PC-3 (cell line): ENCODE results near the gene IGSF9B. TPM values are rescaled to one million over a fixed set of nuclear protein-coding genes. Genes with fewer than 3 reads are reported as not detected.
A peak's percentile ranks its signal among the peaks of the same experiment; 100 is the strongest.

Experiments used
- ATAC-seq: fragments of 200-7000 bp; cut with Tn5 transposase; 2 replicates; pipeline ENCODE4 v1.9.1; 2020; ENCODE audit warnings: mild to moderate bottlenecking, moderate library complexity
- BruUV-seq: library from RNA; stranded (reverse); fragments of 400-500 nt; replicated peaks from 2 replicates; lab custom pipeline; 2021; lab: Mats Ljungman, UMichigan
- CTCF ChIA-PET: fragments of 300-600 bp; sonication (Branson Sonifier 250); formaldehyde crosslinking; loops from one replicate; lab custom pipeline; 2022; ENCODE audit warnings: antibody characterized with exemption; lab: Charles Lee
- POLR2A ChIA-PET: fragments of 300-600 bp; sonication (Branson Sonifier 250); formaldehyde crosslinking; loops from one replicate; lab custom pipeline; 2022; ENCODE audit warnings: antibody characterized with exemption; ENCODE audit not compliant: unreplicated experiment; lab: Charles Lee
- DNase-seq: peaks from one replicate; pipeline ENCODE4 v3.0.0-alpha.2; 2015
- H2AFZ ChIP-seq: fragments of 300-600 bp; sonication (generic); 2 replicates; pipeline ENCODE4 v1.6.0; 2016; ENCODE audit warnings: antibody characterized with exemption, low read length
- H3F3A ChIP-seq: fragments of 300-600 bp; sonication (generic); one replicate; pipeline ENCODE4 v1.6.0; 2017; ENCODE audit warnings: antibody characterized with exemption, low read length, control low read depth, mild to moderate bottlenecking; ENCODE audit not compliant: unreplicated experiment
- H3K27ac ChIP-seq: fragments of 300-600 bp; sonication (generic); 2 replicates; pipeline ENCODE4 v1.5.1; 2016; ENCODE audit warnings: mild to moderate bottlenecking, low read length
- H3K27me3 ChIP-seq: fragments of 300-600 bp; sonication (generic); 2 replicates; pipeline ENCODE4 v1.6.1; 2016; ENCODE audit warnings: low read length, mixed read lengths
- H3K36me3 ChIP-seq: fragments of 300-600 bp; sonication (generic); 2 replicates; pipeline ENCODE4 v1.6.1; 2016; ENCODE audit warnings: low read depth, mixed run types, low read length, mixed read lengths
- H3K4me1 ChIP-seq: fragments of 300-600 bp; sonication (generic); 2 replicates; pipeline ENCODE4 v1.5.1; 2016; ENCODE audit warnings: low read length; ENCODE audit not compliant: insufficient read depth
- H3K4me2 ChIP-seq: fragments of 300-600 bp; sonication (generic); 2 replicates; pipeline ENCODE4 v1.6.0; 2016; ENCODE audit warnings: low read length
- H3K4me3 ChIP-seq: fragments of 300-600 bp; sonication (generic); 2 replicates; pipeline ENCODE4 v1.5.1; 2016; ENCODE audit warnings: mild to moderate bottlenecking, low read length, mixed read lengths
- H3K79me2 ChIP-seq: fragments of 300-600 bp; sonication (generic); 2 replicates; pipeline ENCODE4 v1.6.1; 2017; ENCODE audit warnings: low read length, mixed read lengths
- H3K9ac ChIP-seq: fragments of 300-600 bp; sonication (generic); 2 replicates; pipeline ENCODE4 v1.6.0; 2016; ENCODE audit warnings: mild to moderate bottlenecking, low read length
- H3K9me2 ChIP-seq: fragments of 300-600 bp; sonication (generic); replicated peaks from 2 replicates; pipeline ENCODE4 v1.6.1; 2016; ENCODE audit warnings: mixed run types, low read length, mixed read lengths
- H3K9me3 ChIP-seq: fragments of 300-600 bp; sonication (generic); 2 replicates; pipeline ENCODE4 v1.6.1; 2016; ENCODE audit warnings: low read length, mixed read lengths
- H4K20me1 ChIP-seq: fragments of 300-600 bp; sonication (generic); 2 replicates; pipeline ENCODE4 v1.6.1; 2016; ENCODE audit warnings: low read length, mixed read lengths
- EZH2 ChIP-seq: fragments of 300-600 bp; sonication (generic); IDR thresholded peaks from one replicate; pipeline ENCODE4 v1.6.1; 2017; ENCODE audit warnings: antibody characterized with exemption, mild to moderate bottlenecking, low read length; ENCODE audit not compliant: unreplicated experiment
- EZH2phosphoT487 ChIP-seq: fragments of 300-600 bp; sonication (generic); IDR thresholded peaks from 2 replicates; pipeline ENCODE4 v1.6.1; 2018; ENCODE audit warnings: mild to moderate bottlenecking, antibody characterized with exemption, low read length, borderline replicate concordance
- intact Hi-C: fragments of 100-400 bp; cut with micrococcal nuclease; formaldehyde crosslinking; loops from 2 replicates; pipeline ENCODE4 v1.9.0; 2023
- total RNA-seq: library from RNA; depleted of rRNA; stranded (reverse); fragments of >200 nt; gene quantifications from 2 replicates; pipeline ENCODE4 v1.2.3, GENCODE V29; 2014
- TF ChIP-seq, protein P1 (sequence below): fragments of 300-600 bp; sonication (generic); conservative IDR thresholded peaks from 2 replicates; pipeline ENCODE4 v1.5.1; 2017; ENCODE audit warnings: antibody characterized with exemption, low read depth, mild to moderate bottlenecking, low read length

Gene IGSF9B
- total RNA-seq, 1 experiment from 2014 or later: 0.58 TPM

DNA sequence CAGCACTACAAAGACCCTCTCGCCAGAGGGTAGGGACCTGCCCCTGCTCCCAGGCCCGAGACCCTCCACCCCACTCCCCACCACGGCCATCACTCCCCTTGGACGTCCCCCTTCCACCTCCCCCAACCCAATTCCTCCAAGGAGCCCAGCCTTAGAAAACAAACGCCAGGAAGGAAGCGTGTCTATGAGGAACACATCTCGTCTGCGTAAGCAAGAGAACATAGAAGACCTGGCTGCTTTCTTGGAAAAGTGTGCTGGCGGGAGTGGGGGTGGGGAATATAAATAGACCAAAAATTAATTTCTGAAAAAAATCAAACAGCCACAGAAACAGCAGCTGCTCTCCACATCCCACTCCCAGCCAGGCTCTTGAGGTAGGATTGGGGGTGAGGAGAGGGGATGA, 23.9 kb upstream of the IGSF9B start:
- Histone ChIP-seq H3K9me2 (no peaks in the 10 kb centered on the region), H3K4me3 (no peak overlapping the region), H3K36me3 (no peaks in the 10 kb centered on the region), H3K27me3 (peaks cover 74% of the 10 kb centered on the region), H4K20me1 (no peaks in the 10 kb centered on the region), H2AFZ (no peak overlapping the region), H3K9me3 (no peaks in the 10 kb centered on the region), H3K4me2 (no peak overlapping the region), H3K79me2 (no peaks in the 10 kb centered on the region), H3F3A (no peaks in the 10 kb centered on the region), H3K4me1 (no peaks in the 10 kb centered on the region), H3K27ac (no peak overlapping the region), H3K9ac (no peak overlapping the region)
- ATAC-seq (no peak), DNase-seq (no peak)
- CTCF ChIA-PET: no interaction called here
- intact Hi-C loops: no loop called here
- POLR2A ChIA-PET: no interaction called here
- BruUV-seq: no TSS peak
- TF ChIP-seq EZH2 (no peak), EZH2phosphoT487 (no peak)
- TF ChIP-seq, protein P1, sequence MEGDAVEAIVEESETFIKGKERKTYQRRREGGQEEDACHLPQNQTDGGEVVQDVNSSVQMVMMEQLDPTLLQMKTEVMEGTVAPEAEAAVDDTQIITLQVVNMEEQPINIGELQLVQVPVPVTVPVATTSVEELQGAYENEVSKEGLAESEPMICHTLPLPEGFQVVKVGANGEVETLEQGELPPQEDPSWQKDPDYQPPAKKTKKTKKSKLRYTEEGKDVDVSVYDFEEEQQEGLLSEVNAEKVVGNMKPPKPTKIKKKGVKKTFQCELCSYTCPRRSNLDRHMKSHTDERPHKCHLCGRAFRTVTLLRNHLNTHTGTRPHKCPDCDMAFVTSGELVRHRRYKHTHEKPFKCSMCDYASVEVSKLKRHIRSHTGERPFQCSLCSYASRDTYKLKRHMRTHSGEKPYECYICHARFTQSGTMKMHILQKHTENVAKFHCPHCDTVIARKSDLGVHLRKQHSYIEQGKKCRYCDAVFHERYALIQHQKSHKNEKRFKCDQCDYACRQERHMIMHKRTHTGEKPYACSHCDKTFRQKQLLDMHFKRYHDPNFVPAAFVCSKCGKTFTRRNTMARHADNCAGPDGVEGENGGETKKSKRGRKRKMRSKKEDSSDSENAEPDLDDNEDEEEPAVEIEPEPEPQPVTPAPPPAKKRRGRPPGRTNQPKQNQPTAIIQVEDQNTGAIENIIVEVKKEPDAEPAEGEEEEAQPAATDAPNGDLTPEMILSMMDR: no peak

DNA sequence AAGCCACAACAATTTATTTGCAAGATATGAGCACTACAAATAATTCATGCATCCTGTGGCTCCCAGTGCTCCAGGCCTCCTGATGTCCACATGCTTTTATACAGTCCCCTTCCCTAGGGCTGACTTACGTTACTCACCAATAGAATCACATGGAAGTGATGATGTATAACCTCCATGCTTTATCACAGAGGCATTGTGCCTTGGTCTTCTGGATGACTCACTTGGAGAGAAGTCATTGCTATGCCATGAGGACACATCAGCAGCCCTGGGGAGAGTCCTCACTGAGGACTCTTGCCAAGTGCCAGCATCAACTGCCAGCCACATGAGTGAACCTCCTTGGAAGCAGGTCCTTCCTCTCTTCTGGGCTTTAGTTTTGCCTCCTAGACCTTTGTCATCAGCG, 22.0 kb upstream of the IGSF9B start:
- peak; percentile 15 for DNase-seq
- Histone ChIP-seq H2AFZ (no peak overlapping the region), H4K20me1 (no peaks in the 10 kb centered on the region), H3K9ac (no peak overlapping the region), H3K4me1 (no peaks in the 10 kb centered on the region), H3K9me2 (no peaks in the 10 kb centered on the region), H3K36me3 (no peaks in the 10 kb centered on the region), H3K4me3 (no peak overlapping the region), H3K9me3 (no peaks in the 10 kb centered on the region), H3K4me2 (no peak overlapping the region), H3K27me3 (peaks cover 74% of the 10 kb centered on the region), H3F3A (no peaks in the 10 kb centered on the region), H3K27ac (no peak overlapping the region), H3K79me2 (no peaks in the 10 kb centered on the region)
- intact Hi-C loops: no loop called here
- ChIA-PET POLR2A (no interaction called here), CTCF (no interaction called here)
- TF ChIP-seq EZH2: no peak
- no peak for ATAC-seq
- no TSS peak for BruUV-seq

DNA sequence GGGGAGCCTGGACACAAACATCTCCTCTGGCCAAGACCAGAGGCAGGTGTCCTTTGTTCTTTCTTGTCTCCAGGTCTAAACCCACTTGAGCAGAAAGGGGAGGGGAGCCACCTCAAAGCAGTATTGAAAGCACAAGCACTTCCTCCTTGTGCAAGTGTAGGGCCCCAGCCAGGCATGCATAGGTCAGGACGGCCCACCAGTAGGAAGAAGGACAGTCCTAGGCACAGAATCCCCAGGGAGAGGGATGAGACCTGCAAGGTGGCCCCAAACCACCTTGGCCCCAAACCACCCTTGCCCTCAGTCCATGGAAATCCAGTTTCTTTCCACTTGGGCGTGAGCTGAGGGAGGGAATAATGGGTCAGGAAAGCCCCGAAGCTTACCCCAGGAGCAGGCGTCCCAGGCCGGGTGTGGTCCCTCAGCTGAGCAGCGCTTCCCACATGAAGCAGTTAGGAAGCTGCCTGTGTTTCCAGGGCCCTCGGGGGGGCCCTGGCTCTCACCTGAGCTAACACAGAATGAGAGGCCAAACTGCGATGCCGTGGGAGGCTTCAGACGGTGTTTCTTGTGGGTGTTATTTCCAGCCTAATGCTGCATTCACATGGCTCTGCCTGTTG, 20.4 kb upstream of the IGSF9B start:
- Histone ChIP-seq H3K9me3 (no peaks in the 10 kb centered on the region), H3K27me3 (peaks cover 74% of the 10 kb centered on the region)
- ATAC-seq: no peak

More for the DNA sequence above, 20.4 kb upstream of the IGSF9B start:
- no peak overlapping the region for H3K4me3 ChIP-seq
- no peak overlapping the region for H3K4me2 ChIP-seq
- intact Hi-C loops: no loop called here
- no TSS peak for BruUV-seq
- H3K9ac ChIP-seq: no peak overlapping the region
- POLR2A ChIA-PET: no interaction called here
- H3K9me2 ChIP-seq: no peaks in the 10 kb centered on the region
- no peak overlapping the region for H2AFZ ChIP-seq
- CTCF ChIA-PET: no interaction called here
- H3F3A ChIP-seq: no peaks in the 10 kb centered on the region
- no peak for TF ChIP-seq EZH2
- TF ChIP-seq EZH2phosphoT487: no peak
- TF ChIP-seq, protein P1: no peak
- H3K36me3 ChIP-seq: no peaks in the 10 kb centered on the region
- H3K79me2 ChIP-seq: no peaks in the 10 kb centered on the region
- H3K27ac ChIP-seq: no peak overlapping the region
- no peaks in the 10 kb centered on the region for H3K4me1 ChIP-seq
- H4K20me1 ChIP-seq: no peaks in the 10 kb centered on the region
- no peak for DNase-seq
